Measurements from ENCODE around the gene PRXL2B.

The PRXL2B gene

DNA sequence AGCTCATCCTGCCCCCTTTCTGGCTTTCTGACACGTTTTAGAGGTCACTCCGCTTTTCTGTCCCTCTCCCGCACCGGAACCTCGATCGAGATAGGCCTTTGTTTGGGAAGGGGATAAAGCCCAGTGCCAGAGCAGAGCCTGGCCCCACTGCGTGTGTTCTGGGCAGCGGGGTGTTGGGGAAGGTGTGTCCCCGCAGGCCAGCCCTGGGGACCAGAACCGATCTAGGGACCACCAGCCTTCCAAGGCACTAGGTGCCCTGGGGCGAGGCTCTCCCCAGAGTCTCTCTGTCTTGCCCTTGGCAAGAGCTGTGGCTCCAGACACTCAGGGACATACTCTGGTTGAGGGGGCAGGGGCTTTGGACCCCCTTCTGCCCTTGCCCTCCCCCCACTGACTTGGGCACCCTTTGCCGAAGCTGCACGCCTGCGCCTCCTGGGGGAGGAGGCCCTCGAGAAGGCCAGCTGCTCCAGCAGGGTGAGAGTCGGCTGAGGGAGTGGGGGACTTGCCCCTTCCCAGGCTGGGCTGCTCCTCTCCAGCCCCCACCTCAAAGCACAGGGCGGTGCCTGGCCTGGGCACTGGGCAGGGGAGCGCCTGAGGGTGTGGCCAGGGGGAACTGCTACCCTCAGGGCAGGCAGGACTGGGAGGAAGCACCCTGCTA is 16.4 kb downstream of the PRXL2B start:
- no peak for DNase-seq (ENCODE audit: low read depth)
- no peak overlapping the region for H3K4me3 ChIP-seq (ENCODE audit: low read length)
- TF ChIP-seq CTCF (conservative IDR thresholded peaks at IDR 0.05; ENCODE audit: low read length) = no peak

GRCh38 chr1:2603521-2604155 is 17.1 kb downstream of the PRXL2B start:
- H3K4me3 ChIP-seq (ENCODE audit: low read length) = no peak overlapping the region
- DNase-seq (ENCODE audit: low read depth) = no peak
- no peak for TF ChIP-seq CTCF (conservative IDR thresholded peaks at IDR 0.05; ENCODE audit: low read length)

DNA sequence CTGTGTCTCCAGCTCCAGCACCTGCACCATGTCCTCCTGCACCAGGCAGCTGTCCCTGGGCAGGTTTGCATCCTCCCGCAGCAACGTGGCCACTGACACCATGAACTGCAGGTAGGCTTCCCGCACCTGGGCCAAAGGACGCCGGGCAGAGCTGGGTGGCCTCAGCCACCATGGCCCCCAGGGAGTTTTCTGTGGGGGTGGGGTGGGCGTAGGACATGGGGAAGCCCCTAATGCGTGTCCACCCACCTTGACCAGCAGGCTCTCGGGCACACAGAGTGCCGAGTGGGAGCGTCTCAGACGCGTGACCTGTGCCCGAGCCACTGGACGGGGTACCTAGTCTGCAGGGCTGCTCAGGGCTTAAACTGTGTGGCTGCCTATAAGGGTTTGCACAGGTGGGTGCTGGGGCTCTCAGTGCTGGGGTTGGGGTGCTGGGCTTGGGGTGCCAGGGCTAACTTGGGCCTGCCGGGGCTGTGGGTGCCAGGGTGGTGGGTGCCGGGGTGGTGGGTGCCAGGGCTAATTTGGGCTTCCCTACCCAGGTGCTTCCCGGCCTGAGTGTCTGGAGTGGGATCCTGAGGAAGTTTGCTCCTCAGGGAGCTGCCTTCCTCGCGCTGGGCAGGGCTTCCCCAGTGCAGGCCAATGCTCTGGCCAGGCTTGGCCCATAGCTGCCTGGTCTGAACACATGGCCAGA is 17.7 kb downstream of the PRXL2B start:
- DNase-seq (ENCODE audit: low read depth) = no peak
- TF ChIP-seq CTCF (conservative IDR thresholded peaks at IDR 0.05; ENCODE audit: low read length) = no peak

GRCh38 chr1:2604844-2605508 is 18.4 kb downstream of the PRXL2B start:
- H3K4me3 ChIP-seq (ENCODE audit: low read length) = no peak overlapping the region
- no peak for DNase-seq (ENCODE audit: low read depth)
- TF ChIP-seq CTCF (conservative IDR thresholded peaks at IDR 0.05; ENCODE audit: low read length) = no peak

More for the DNA sequence above, 17.7 kb downstream of the PRXL2B start:
- H3K4me3 ChIP-seq (ENCODE audit: low read length) = no peak overlapping the region

DNA sequence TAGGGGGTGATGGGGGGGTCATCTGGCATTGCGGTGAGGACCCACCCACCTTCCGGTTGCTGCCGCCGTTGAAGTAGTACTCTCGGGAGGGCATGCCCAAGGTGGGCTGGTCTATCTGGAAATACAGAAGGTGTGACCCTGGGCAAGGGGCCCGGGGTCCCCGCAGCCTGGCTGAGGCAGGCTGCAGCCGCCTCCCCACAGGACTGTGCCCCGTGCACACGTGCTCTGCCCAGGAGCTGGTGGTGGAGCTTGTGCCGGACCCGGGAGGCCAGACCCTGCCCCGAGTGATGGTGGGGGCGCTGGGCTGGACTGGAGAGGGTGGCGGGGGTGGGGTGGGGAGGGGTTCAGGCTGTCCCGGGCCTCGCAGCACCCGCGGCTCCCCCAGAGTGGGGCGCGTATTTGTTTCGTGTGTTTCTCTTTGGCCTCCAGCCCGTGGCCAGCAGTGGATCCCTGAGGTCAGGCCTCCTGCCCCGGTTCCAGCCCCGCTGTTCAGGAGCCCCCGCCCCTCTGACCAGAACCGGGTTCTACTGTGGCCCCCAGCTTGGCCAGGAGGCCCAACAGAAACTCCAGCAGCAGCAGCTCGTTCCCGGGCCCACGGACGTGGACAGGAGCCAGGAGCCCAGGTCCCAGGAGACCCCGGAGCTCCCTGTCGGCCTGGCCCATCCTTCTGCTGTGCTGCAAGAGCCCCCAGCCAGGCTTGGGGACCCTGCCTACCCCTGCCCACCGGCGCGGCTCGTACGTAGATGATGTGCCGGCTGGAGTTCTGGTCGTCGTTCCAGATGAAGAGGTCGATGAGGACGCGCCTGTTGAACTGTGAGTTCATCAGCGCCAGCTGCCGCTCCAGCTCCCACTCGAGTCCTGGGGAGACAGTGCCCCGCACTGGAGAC is 19.2 kb downstream of the PRXL2B start:
- no peak for TF ChIP-seq CTCF (conservative IDR thresholded peaks at IDR 0.05; ENCODE audit: low read length)
- no peak overlapping the region for H3K4me3 ChIP-seq (ENCODE audit: low read length)

GRCh38 chr1:2606396-2606880 is 19.9 kb downstream of the PRXL2B start:
- no peak for DNase-seq (ENCODE audit: low read depth)
- H3K4me3 ChIP-seq (ENCODE audit: low read length) = no peak overlapping the region
- TF ChIP-seq CTCF (conservative IDR thresholded peaks at IDR 0.05; ENCODE audit: low read length) = no peak

More for the DNA sequence above, 19.2 kb downstream of the PRXL2B start:
- DNase-seq (ENCODE audit: low read depth) = no peak
